ENCODE results near the gene BFSP1.

BFSP1 gene

DNA sequence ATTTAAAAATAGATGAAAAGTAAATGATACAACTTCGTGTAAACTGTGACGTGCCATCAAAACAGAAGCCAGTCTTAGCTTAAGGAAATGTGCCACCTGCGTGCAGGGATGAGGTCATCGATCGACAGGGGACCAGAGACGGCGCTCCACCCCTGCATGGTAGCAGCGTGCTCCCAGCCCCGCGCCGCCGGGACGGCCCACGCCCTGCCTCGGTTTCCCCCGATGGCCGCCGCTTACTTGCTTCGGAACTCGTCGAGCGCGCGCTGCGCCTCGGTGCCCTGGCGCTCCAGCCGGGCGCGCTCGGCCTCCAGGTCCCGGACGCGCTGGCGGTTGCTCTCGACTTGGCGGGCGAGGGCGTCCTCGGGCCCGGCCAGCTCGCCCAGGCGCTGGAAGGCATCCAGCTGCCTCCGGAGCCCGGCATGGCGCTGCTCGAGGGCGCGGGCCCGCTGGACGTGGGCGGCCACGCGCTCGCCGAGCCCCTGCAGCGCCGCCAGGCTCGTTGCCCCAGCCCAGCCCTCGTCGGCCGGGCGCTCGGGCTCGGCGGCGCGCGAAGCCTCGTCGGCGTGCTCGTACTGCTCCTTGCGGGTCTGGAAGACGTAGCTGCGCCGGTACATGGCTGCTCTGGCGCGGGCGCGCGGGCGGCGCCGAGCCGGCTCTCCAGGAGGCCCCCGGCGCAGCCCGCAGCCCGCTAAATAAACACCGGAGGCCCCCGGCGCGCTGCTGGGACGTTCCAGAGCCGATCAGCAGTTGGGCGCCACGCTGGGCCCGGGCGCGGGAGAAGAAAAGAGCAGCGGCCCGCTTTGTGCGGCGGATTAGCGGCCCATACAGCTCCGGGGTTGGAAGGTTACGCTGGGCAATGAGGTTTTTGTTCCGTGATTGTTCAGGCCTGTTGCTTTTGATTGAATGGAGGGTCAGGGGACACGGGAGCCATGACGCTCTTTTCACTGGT, at the start of gene BFSP1:
Gene BFSP1, minus strand, starts transcription at position 664 of the 949 bp plus-strand sequence. Its CDS starts 50 bp downstream, at position 614.
- no peak for TF ChIP-seq CTCF (IDR thresholded peaks at IDR 0.05)

- TF ChIP-seq CTCF (IDR thresholded peaks at IDR 0.05), result no peak
Observed at GRCh38 chr20:17580895-17581294, 49.7 kb upstream of the BFSP1 start.

DNA sequence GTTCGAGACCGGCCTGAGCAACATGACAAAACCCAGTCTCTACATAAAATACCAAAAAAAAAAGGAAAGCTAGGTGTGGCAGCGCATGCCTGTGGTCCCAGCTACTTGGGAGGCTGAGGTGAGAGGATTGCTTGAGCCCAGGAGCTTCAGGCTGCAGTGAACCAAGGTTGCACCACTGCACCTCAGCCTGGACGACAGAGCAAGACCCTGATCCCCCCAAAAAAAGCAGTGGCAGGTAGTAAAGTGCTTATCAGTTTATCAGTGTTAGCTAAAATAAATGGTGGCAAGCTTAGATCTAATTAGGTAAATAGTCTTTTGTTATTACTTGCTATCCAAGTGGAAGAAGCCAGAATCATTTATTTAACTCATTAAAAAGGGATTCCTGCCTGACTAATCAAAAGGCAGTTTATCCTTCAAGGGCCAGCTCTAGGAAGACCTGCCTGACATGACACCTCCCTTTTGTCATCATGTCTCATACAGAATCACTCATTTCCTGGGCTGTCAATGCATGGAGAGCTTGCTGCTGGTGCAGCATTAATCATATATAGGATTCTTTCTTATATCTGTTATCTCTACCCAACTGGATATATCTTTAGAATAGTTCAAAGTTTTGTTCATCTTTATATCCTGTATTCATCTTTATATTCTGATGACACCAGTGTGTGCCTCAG, 48.3 kb upstream of the BFSP1 start:
- TF ChIP-seq CTCF (IDR thresholded peaks at IDR 0.05), result no peak

DNA sequence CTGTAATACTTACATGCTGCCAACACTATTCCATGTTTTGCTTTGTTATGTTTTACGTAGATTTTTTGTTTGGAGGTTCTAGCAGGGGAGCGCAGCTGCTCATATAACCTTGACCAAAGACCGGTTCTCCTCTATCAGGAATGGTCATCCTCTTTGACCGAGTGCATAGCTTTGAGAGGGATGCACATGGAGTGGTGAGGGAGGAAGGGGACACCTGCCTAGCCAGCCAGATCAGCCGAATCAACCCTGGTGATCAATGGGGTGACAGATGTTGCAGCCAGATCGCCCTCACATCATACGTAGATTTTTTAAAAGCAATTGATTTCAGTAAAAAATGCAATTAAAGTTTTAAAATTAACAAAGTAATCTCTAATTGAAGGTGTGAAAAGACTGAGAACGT, 45.0 kb upstream of the BFSP1 start:
- TF ChIP-seq CTCF (IDR thresholded peaks at IDR 0.05), result no peak

- TF ChIP-seq CTCF (IDR thresholded peaks at IDR 0.05), result no peak
Observed at GRCh38 chr20:17573463-17573862, 42.3 kb upstream of the BFSP1 start.

DNA sequence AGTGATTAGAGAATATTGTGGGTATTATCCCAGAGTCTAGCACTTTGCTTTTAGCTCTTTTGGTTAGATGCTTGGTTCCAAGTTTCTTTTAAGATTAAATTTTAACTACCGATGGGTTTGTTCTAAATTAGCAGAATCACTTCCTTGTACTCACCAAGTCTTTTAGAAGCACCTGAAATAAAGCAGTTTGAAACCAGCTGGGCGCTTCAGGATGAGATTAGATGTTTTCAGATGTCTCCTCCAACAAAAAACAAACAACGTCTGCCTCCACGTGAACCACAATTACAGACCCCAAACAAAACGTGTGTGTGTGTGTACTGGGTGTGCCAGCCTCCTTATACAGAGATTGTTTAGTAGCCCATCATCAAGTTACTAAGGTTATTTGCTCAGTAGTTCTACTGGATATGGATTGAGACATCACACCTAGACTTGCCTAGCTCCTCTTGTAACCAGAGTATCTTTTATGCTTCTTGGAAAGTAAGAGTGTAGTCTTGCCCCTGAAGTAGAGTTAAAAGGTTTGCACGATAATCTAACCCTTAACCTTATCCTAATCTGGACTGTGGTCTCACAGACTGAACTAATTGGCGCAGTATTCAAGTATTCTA, 41.0 kb upstream of the BFSP1 start:
- TF ChIP-seq CTCF (IDR thresholded peaks at IDR 0.05), result no peak

- TF ChIP-seq CTCF (IDR thresholded peaks at IDR 0.05), result no peak
Observed at GRCh38 chr20:17571153-17571527, 40.0 kb upstream of the BFSP1 start.
